GM13976 (cell line): ENCODE results near the gene XKR8.

Experiments used
- DNase-seq: peaks from one replicate; pipeline ENCODE4 v3.0.0; 2012; ENCODE audit warnings: low spot score
- CTCF ChIP-seq: IDR thresholded peaks from 2 replicates; pipeline ENCODE4 v1.5.1; 2012; ENCODE audit warnings: borderline replicate concordance, mild to moderate bottlenecking; ENCODE audit not compliant: insufficient read depth; ENCODE audit errors: extremely low read depth, missing control alignments, control extremely low read depth
- in situ Hi-C: fragments of 300-500 bp; cut with MboI; formaldehyde crosslinking; loops from one replicate; pipeline ENCODE4 v1.12.0; 2022; ENCODE audit warnings: low sequenced_read_pairs, mixed read lengths, inconsistent platforms; ENCODE audit not compliant: unreplicated experiment

Gene XKR8

GRCh38 chr1:27940870-27941560 lies 18.8 kb upstream of the XKR8 start:
- in situ Hi-C loops: no loop called here
- DNase-seq: no peak
- TF ChIP-seq CTCF: no peak

DNA sequence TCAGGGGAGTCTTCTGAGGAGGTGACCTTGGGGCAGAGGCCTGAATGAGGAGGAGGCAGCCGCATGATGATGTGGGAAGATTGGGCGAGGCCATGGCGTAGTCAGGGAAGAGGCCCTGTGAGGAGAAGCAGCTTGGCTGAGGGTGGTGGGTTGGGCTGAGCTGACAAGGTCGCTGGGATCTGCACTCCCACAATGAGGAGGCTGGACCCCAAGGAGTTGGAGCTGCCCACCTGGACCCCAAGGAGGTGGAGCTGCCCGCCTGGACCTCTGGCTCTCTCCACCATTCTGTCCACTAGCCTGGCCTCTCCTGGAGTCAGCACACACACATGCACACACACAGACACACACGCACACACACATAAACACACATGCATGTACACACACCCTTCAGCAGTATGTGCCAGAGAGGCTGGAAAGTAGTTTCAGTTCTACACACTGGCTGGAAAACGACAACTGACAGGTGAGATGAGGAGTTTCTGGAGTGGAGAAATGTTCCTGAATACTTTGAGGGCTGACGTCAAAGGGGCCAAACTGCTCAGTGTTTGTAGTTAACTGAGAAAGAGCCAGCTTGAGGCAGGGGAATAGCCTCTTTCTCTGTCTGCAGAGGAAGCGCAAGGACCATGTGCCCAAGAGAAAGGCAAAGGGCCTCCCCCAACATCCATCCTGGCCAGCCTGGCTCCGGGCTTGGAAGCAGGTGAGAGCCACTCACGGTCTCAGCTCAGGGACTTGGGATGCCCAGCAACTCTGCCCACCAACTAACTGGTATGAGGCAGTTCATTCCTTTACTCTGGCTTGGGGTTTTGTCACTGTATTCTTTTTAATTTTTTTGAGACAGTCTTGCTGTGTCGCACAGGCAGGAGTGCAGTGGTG lies 17.9 kb upstream of the XKR8 start:
- no peak for TF ChIP-seq CTCF
- no peak for DNase-seq
- in situ Hi-C loops: no loop called here

DNA sequence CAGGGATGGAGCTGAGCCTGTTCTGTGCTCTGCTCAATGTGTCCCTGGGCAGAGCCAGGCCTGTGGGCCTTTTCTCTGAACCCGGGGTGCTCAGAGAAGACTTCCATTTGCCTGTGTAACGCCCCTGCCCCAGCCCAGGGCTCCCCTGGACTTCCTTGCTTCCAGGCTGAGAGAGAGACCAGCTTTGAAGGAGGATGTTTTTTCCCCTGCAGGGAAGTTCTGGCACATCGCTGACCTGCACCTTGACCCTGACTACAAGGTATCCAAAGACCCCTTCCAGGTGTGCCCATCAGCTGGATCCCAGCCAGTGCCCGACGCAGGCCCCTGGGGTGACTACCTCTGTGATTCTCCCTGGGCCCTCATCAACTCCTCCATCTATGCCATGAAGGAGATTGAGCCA lies 14.8 kb upstream of the XKR8 start:
- in situ Hi-C loops: no loop called here
- TF ChIP-seq CTCF: no peak
- DNase-seq: no peak

DNA sequence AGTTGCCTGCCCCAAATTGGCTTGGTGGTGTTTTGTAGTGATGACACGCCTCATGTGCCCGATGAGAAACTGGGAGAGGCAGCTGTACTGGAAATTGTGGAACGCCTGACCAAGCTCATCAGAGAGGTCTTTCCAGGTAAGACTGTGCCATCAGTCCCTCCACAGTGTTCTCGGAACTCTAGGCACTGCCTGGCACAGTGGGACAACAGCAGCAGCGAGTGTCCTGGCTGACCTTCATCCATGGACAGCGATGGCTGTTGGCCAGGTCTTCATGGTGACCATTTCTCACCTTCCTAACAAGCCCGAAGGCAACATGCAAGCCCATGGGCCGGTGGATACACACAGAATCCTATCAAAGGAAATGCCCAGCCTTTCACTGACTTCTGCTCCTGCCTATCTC lies 10.7 kb upstream of the XKR8 start:
- no peak for TF ChIP-seq CTCF
- in situ Hi-C loops: no loop called here
- DNase-seq: no peak

- no peak for TF ChIP-seq CTCF
- DNase-seq: no peak
- in situ Hi-C loops: no loop called here
These were observed 8.4 kb upstream of the XKR8 start for GRCh38 chr1:27951396-27951795.

GRCh38 chr1:27952147-27952546 lies 7.6 kb upstream of the XKR8 start:
- no peak for TF ChIP-seq CTCF
- in situ Hi-C loops: no loop called here
- no peak for DNase-seq
